Mammary epithelial cell (primary cell): ENCODE results near the gene BPIFB2.

Experiments
- EZH2 ChIP-seq: IDR thresholded peaks from 2 replicates; pipeline ENCODE4 v1.6.1; 2012; ENCODE audit warnings: low read length, inconsistent platforms, borderline replicate concordance
- TF ChIP-seq, protein P1 (sequence below), 2 donors: IDR thresholded peaks in 1 of 2; conservative IDR thresholded peaks in 1 of 2; 2 replicates each; pipeline ENCODE4 v1.5.1; 2011 to 2012; ENCODE audit warnings: inconsistent platforms in 2 of 2, low read length in 2 of 2, mild to moderate bottlenecking in 2 of 2, control low read depth in 1 of 2, low read depth in 1 of 2; ENCODE audit not compliant: insufficient read depth in 1 of 2; ENCODE audit errors: extremely low read depth in 1 of 2

DNA sequence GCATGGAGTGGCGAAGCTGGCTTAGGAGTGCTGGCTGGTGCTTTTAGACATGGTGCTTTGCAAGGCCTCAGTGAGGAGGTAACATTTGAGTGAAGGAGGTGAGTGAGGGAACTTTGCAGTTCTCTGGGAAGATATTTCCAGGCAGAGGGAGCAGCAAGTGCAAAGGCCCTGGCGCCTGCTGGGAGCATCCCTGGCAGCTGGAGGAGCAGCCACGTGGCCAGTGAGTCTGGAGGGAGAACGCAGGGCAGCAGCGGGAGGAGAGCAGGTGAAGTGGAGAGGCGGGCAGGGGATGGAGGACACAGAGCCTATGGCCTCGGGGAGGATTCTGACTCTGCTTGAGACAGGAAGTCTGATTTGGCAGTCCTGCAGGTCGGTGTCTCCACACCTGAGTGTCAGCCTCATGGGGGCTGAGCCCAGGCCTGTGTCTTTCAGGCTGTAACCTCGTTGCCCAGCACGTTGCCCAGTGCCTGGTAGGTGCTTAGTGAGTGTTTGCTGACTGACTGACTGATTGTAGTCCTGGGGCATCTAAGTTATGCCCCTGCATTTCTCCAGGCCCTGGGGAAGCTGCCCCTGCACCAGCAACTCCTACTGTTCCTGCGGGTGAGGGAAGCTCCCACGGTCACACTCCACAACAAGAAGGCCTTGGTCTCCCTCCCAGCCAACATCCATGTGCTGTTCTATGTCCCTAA, 60.9 kb downstream of the BPIFB2 start:
- TF ChIP-seq, protein P1, sequence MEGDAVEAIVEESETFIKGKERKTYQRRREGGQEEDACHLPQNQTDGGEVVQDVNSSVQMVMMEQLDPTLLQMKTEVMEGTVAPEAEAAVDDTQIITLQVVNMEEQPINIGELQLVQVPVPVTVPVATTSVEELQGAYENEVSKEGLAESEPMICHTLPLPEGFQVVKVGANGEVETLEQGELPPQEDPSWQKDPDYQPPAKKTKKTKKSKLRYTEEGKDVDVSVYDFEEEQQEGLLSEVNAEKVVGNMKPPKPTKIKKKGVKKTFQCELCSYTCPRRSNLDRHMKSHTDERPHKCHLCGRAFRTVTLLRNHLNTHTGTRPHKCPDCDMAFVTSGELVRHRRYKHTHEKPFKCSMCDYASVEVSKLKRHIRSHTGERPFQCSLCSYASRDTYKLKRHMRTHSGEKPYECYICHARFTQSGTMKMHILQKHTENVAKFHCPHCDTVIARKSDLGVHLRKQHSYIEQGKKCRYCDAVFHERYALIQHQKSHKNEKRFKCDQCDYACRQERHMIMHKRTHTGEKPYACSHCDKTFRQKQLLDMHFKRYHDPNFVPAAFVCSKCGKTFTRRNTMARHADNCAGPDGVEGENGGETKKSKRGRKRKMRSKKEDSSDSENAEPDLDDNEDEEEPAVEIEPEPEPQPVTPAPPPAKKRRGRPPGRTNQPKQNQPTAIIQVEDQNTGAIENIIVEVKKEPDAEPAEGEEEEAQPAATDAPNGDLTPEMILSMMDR (conservative IDR thresholded peaks at IDR 0.05 in 1 of 2, IDR thresholded peaks at IDR 0.05 in 1 of 2; ENCODE audit: extremely low read depth in 1 of 2, insufficient read depth in 1 of 2, low read depth in 1 of 2, low read length in 2 of 2) = no peak
- TF ChIP-seq EZH2 = no peak
